HG03045 (cell line): ENCODE measurements around the gene ARSI.
"Not testable (repeated sequence)": the region's sequence is repeated elsewhere in the genome, so short reads cannot be mapped to it uniquely, and the experiment has no call there.

Experiments
- ATAC-seq: cut with Tn5 transposase; IDR thresholded peaks from one replicate; pipeline ENCODE4 v1.9.1; 2021; ENCODE audit warnings: mild to moderate bottlenecking, moderate library complexity; ENCODE audit not compliant: unreplicated experiment

Gene ARSI

GRCh38 chr5:150248946-150249345 is 53.8 kb downstream of the ARSI start:
- no peak for ATAC-seq

- not testable (repeated sequence) for ATAC-seq
Measured at GRCh38 chr5:150248493-150248892, 54.2 kb downstream of the ARSI start.

DNA sequence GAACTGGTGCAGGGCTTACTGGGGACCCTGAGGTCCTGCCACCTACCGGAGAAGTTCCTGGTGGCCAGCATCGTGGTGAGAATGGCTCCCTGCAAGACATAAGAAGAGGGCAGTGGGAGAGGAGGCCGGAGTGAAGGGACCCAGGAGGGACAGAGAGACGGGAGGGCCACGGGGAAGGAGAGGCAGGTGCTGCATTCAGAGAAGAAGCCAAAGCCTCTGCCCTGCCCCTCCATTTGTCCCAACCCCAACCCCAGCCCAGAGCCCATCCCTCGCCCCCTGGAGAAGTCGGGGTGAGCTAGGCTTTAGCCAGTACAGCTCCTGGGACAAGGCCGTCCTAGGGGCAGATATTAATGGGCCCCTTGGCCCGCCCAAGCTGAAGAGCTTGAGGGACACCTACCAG is 55.0 kb downstream of the ARSI start:
- no peak for ATAC-seq

- no peak for ATAC-seq
Measured at GRCh38 chr5:150246835-150247234, 55.9 kb downstream of the ARSI start.

DNA sequence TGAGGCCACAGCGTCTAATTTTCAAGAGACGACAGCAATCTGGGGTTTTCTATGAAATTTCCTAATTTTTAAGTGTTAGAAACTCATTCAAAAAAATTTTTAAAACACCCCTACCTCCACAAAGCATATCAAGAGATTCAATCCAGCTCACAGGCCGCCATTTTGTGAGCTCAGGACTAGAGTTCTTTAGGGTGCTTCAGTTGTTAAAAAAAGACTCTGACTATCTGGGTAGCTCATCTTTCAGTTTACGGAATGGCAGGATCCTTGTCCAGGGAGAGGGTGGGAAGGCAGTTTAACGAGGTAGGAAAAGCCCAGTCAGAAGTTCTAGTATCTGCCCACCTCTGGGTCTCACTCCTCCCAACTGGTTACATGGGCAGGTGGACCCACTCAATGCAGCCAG is 56.3 kb downstream of the ARSI start:
- no peak for ATAC-seq
